ENCODE data around the gene GRAMD1A. TPM values are rescaled to one million over a fixed set of nuclear protein-coding genes. Genes with fewer than 3 reads are reported as not detected.

Gene GRAMD1A
- total and polyA plus RNA-seq, 2 of the 8 experiments (the other 6 are each of a cell fraction or from before 2014, with no cell fraction given): 113 to 154 TPM

DNA sequence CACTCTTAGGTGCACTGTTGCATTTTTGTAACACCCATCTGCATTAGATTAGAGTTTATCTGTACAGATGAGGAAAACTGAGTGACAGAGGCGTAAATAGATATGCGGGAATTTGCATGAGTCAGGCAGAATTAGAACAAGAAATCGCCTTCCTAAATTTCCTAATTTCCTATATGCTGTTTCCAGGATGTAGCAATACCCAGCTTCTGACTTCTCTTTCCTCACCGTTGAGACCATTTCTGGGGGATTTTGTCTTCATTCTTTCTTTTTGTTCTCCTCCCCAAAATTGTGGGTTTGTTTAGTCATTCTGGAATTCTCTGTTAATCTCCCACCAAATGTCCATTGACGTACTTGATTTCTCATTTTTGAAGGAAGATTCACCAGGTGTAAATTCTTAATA lies 25.5 kb upstream of the GRAMD1A start:
- H2BK15ac ChIP-seq (ENCODE audit: low read length): no peak overlapping the region
- H3K9ac ChIP-seq (replicated peaks in 1 of 4; ENCODE audit: extremely low read depth in 1 of 4, low read depth in 3 of 4, low read length in 3 of 4): no peak overlapping the region
- H4K8ac ChIP-seq (ENCODE audit: extremely low read depth, insufficient read depth, low read length): no peak overlapping the region
- no peak overlapping the region for H2AFZ ChIP-seq (ENCODE audit: low read length)
- H3K4me1 ChIP-seq (replicated peaks in 1 of 4; ENCODE audit: control insufficient read depth in 3 of 4, insufficient read depth in 4 of 4, low read length in 3 of 4): peaks cover 0 to 3% (median 0%) of the 10 kb centered on the region in 4 experiments; a peak in 3 of 7 replicates
- 0 out of 8 replicates have a peak, but pooled peaks cover 0 to 3% (median 0%) of the 10 kb centered on the region in 4 experiments for H3K36me3 ChIP-seq (ENCODE audit: control insufficient read depth in 2 of 4, insufficient read depth in 4 of 4, low read length in 3 of 4)
- no peak overlapping the region for H4K91ac ChIP-seq (replicated peaks; ENCODE audit: insufficient read length, low read length)
- no peak overlapping the region for H3K27ac ChIP-seq (ENCODE audit: low read depth, low read length)
- H3K4me2 ChIP-seq (ENCODE audit: insufficient read depth in 1 of 2, low read depth in 2 of 2, low read length in 2 of 2): no peak overlapping the region
- H3K9me3 ChIP-seq (ENCODE audit: insufficient read depth in 2 of 2, low read depth in 1 of 2, low read length in 1 of 2): peaks cover 4 to 8% of the 10 kb centered on the region in 2 experiments; a peak in 3 of 4 replicates
- no peak overlapping the region for H3K14ac ChIP-seq (ENCODE audit: insufficient read length)
- no peaks in the 10 kb centered on the region for H3K27me3 ChIP-seq (replicated peaks in 1 of 4; ENCODE audit: control insufficient read depth in 3 of 4, extremely low read depth in 1 of 4, insufficient read depth in 3 of 4, low read length in 3 of 4)
- no peak overlapping the region for H3K18ac ChIP-seq (ENCODE audit: extremely low read depth, low read length)
- TF ChIP-seq BACH1 (IDR thresholded peaks at IDR 0.05; ENCODE audit: low read length) (no peak), POU5F1 (IDR thresholded peaks at IDR 0.05; ENCODE audit: low read depth, low read length) (no peak), TCF12 (IDR thresholded peaks at IDR 0.05; ENCODE audit: low read depth, low read length) (no peak), EGR1 (IDR thresholded peaks at IDR 0.05; ENCODE audit: borderline replicate concordance, low read depth, low read length) (no peak), NANOG (IDR thresholded peaks at IDR 0.05; ENCODE audit: insufficient read depth, low read depth, low read length, poor library complexity, severe bottlenecking) (no peak), CHD2 (IDR thresholded peaks at IDR 0.05; ENCODE audit: low read length) (no peak), CREB1 (IDR thresholded peaks at IDR 0.05) (no peak), RXRA (IDR thresholded peaks at IDR 0.05; ENCODE audit: insufficient read depth, low read depth, low read length) (no peak), TAF7 (optimal IDR thresholded peaks at IDR 0.05; ENCODE audit: borderline replicate concordance, low read depth, low read length) (no peak)
- TF ChIP-seq, protein P1, sequence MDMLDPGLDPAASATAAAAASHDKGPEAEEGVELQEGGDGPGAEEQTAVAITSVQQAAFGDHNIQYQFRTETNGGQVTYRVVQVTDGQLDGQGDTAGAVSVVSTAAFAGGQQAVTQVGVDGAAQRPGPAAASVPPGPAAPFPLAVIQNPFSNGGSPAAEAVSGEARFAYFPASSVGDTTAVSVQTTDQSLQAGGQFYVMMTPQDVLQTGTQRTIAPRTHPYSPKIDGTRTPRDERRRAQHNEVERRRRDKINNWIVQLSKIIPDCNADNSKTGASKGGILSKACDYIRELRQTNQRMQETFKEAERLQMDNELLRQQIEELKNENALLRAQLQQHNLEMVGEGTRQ (IDR thresholded peaks at IDR 0.05; ENCODE audit: low read length): no peak
- TF ChIP-seq, protein P2, sequence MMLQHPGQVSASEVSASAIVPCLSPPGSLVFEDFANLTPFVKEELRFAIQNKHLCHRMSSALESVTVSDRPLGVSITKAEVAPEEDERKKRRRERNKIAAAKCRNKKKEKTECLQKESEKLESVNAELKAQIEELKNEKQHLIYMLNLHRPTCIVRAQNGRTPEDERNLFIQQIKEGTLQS (IDR thresholded peaks at IDR 0.05; ENCODE audit: insufficient read depth, low read depth, low read length): no peak
- H3K79me1 ChIP-seq (ENCODE audit: low read depth, low read length): no peaks in the 10 kb centered on the region
- H4K5ac ChIP-seq (ENCODE audit: insufficient read length, low read depth, low read length): no peak overlapping the region
- ChIA-PET POLR2A (ENCODE audit: partially characterized antibody) (interaction anchor here (0.7 to 1.5 kb wide), 5 partner anchors 11 to 53 kb away, joined by 3 to 4 read pairs (median 3); no protein-coding TSS in a partner anchor), CTCF (ENCODE audit: partially characterized antibody) (interaction anchor here (0.7 to 15.1 kb wide), 6 partner anchors 15 to 136 kb away, joined by 3 to 174 read pairs (median 4); no protein-coding TSS in a partner anchor)
- no peak overlapping the region for H3K4ac ChIP-seq (replicated peaks; ENCODE audit: insufficient read length, low read depth, low read length)
- no peak overlapping the region for H2BK120ac ChIP-seq (replicated peaks; ENCODE audit: low read depth, low read length)
- DNase-seq (ENCODE audit: low read depth in 1 of 2, low spot score in 2 of 2): no peak
- FAIRE-seq: no peak
- no peak overlapping the region for H2AK5ac ChIP-seq (ENCODE audit: low read depth, low read length)
- no peaks in the 10 kb centered on the region for H4K20me1 ChIP-seq (replicated peaks in 1 of 2; ENCODE audit: control insufficient read depth in 1 of 2, insufficient read depth in 2 of 2, low read length in 2 of 2)
- no peaks in the 10 kb centered on the region; the same call in 1 of the 2 replicates for H3K23me2 ChIP-seq (ENCODE audit: low read depth, low read length)
- no peak overlapping the region for H2BK5ac ChIP-seq (ENCODE audit: low read depth, low read length)
- H3K56ac ChIP-seq (replicated peaks; ENCODE audit: insufficient read length, low read depth, low read length): no peak overlapping the region
- H3K4me3 ChIP-seq (ENCODE audit: extremely low read depth in 1 of 4, insufficient read depth in 2 of 4, low read depth in 3 of 4, low read length in 4 of 4): no peak overlapping the region
- H2BK20ac ChIP-seq (ENCODE audit: low read length): no peak overlapping the region
- 83% methylated on average over 5 of the region's 5 CpGs; no CpG with 5 or more reads in 1 of the 2 experiments for WGBS, 2 experiments (ENCODE audit: extremely low coverage in 1 of 2, insufficient coverage in 1 of 2, insufficient read length in 1 of 2, insufficient replicate concordance in 2 of 2, low coverage in 1 of 2, low lambda C conversion rate in 2 of 2, missing lambda C conversion rate in 1 of 2)
- no peak overlapping the region for H2BK12ac ChIP-seq (ENCODE audit: low read depth, low read length)
- no peak overlapping the region for H3K23ac ChIP-seq (ENCODE audit: insufficient read length)
- no peaks in the 10 kb centered on the region for H3K79me2 ChIP-seq (ENCODE audit: control insufficient read depth in 1 of 2, insufficient read depth in 2 of 2, low read length in 2 of 2)

Data from H1 (cell line).